Heart left ventricle (tissue), 16 donors: ENCODE data around the gene AKAP13. TPM values are rescaled to one million over a fixed set of nuclear protein-coding genes. Genes with fewer than 3 reads are reported as not detected.
"Not testable (repeated sequence)": the region's sequence is repeated elsewhere in the genome, so short reads cannot be mapped to it uniquely, and the experiment has no call there.

Experiments used
- ATAC-seq, 4 donors: fragments of 200-7000 bp; cut with Tn5 transposase; one replicate each; pipeline ENCODE4 v1.9.1; 2020 to 2022; ENCODE audit warnings: moderate library complexity in 4 of 4, mild to moderate bottlenecking in 3 of 4, moderate number of reproducible peaks in 1 of 4
- DNase-seq, 5 donors: peaks; one replicate each; pipeline ENCODE4 v3.0.0-alpha.2; 2020
- H3K27ac ChIP-seq, 12 donors: fragments of 200-600 bp; sonication (generic) in 4 of 12; one replicate each; pipeline versions ENCODE4 v1.5.0 to v1.8.0; 2016 to 2022; ENCODE audit warnings: mild to moderate bottlenecking in 2 of 12
- H3K27me3 ChIP-seq, 9 donors: fragments of 200-600 bp; sonication (generic) in 2 of 9; one replicate each; pipeline versions ENCODE4 v1.5.1 to v1.8.0; 2016 to 2022; ENCODE audit warnings: mild to moderate bottlenecking in 3 of 9
- H3K36me3 ChIP-seq, 9 donors: fragments of 200-600 bp; sonication (generic) in 2 of 9; one replicate each; pipeline versions ENCODE4 v1.5.0 to v1.8.0; 2018 to 2022; ENCODE audit warnings: mild to moderate bottlenecking in 2 of 9
- H3K4me1 ChIP-seq, 12 donors: fragments of 200-600 bp; sonication (generic) in 4 of 12; one replicate each; pipeline versions ENCODE4 v1.5.0 to v1.8.0; 2016 to 2022; ENCODE audit warnings: mild to moderate bottlenecking in 3 of 12
- H3K4me3 ChIP-seq, 12 donors: fragments of 200-600 bp; sonication (generic) in 4 of 12; one replicate each; pipeline versions ENCODE4 v1.5.0 to v1.8.0; 2017 to 2022; ENCODE audit warnings: mild to moderate bottlenecking in 9 of 12, moderate library complexity in 4 of 12
- H3K9me3 ChIP-seq, 12 donors: fragments of 200-600 bp; sonication (generic) in 4 of 12; one replicate each; pipeline versions ENCODE4 v1.5.0 to v1.8.0; 2016 to 2022; ENCODE audit warnings: mild to moderate bottlenecking in 1 of 12
- POLR2A ChIP-seq, 2 donors: fragments of 450-650 bp; IDR thresholded peaks; one replicate each; pipeline ENCODE4 v1.6.1; 2017; ENCODE audit warnings: antibody characterized with exemption in 2 of 2, mild to moderate bottlenecking in 2 of 2, moderate library complexity in 2 of 2
- WGBS, 4 donors: extraction: QIAGEN DNeasy Blood & Tissue Kit in 2 of 4; methylation state at CpG; one replicate each; pipeline versions ENCODE4 v1.1.5 to v1.1.7; 2013 to 2018; 5-methylcytosine and 5-hydroxymethylcytosine counted together
- intact Hi-C, 10 donors: fragments of 100-400 bp; cut with DNase I; formaldehyde crosslinking; loops; one replicate each; pipeline versions ENCODE4 v1.11.1 to v1.14.2; 2022
- polyA plus RNA-seq, 2 donors: library from polyadenylated mRNA; stranded (reverse); fragments of 200-250 nt; gene quantifications; one replicate each; pipeline ENCODE4 v1.2.3, GENCODE V29; 2013
- total RNA-seq, 9 donors: library from RNA; depleted of rRNA in 2 of 9; stranded (reverse); fragments of >200 nt in 2 of 9; fragmentation: NEBNext Ultra II Directional in 3 of 9; extraction: Animal tissue kit (Norgen Biotek cat#: 25700) in 3 of 9; gene quantifications; one replicate each; pipeline versions ENCODE4 v1.1.0 to v1.2.4, GENCODE V29; 2016 to 2023
- TF ChIP-seq, protein P1 (sequence below), 12 donors: fragments of 200-600 bp; sonication (generic) in 4 of 12; IDR thresholded peaks; one replicate each; pipeline versions ENCODE4 v1.5.0 to v1.8.0; 2018 to 2022; ENCODE audit warnings: antibody characterized with exemption in 12 of 12, mild to moderate bottlenecking in 5 of 12
- donor health status: ischemic (EF 13 %, LVEDD 7.1; RV severe dilation, severe dysfunction).
- donor health status: healthy with polysubstance abuse.
- donor health status: DM: no; HTN: yes; CAD: no.
- donor health status: DM: no; HTN: no; CAD: no.
- donor health status: ischemic (EF 25% LVEDD 6.9; RV normal size, moderate dysfunction).
- donor health status: ischemic (EF 25% LVEDD 5.7; RV mildly dilated, moderate dysfunction).
- donor health status: healthy.
- donor health status: DM: yes; HTN: yes; CAD: no.
- donor health status: ischemic (EF 35%, LVEDD 5.7; RV mildly dilated, moderate dysfunction).
- donor health status: nonischemic (EF 11% LVEDD 7.7; RV severe dilation, severe dysfunction).
- donor health status: DM: yes; HTN: yes; CAD: no.
- donor health status: PGD.
- donor health status: ischemic (EF 29% LVEDD 5.4; RV normal size, mild dysfunction).
- donor health status: nonischemic (EF 23%, LVEDD 6.1; RV moderate dilation, normal function).

Gene AKAP13
- total and polyA plus RNA-seq, 11 donors, result 124 to 598 (median 340) TPM

- peak in 3 of 5 donors; percentile 37 to 60 (median 38) for DNase-seq
- H3K4me3 ChIP-seq, H3K9me3 ChIP-seq, intact Hi-C loops, H3K27me3 ChIP-seq, H3K36me3 ChIP-seq: not testable (repeated sequence)
- 57 to 84% (median 75%) methylated on average over 1 of the region's 1 CpG for WGBS, 4 donors
- peak; percentile 71 to 87 (median 80) for ATAC-seq
- Histone ChIP-seq H3K4me1 (peaks cover 0 to 32% (median 10%) of the 10 kb centered on the region in 12 donors), H3K27ac (peak overlapping the region; percentile 20 to 94 (median 82))
Measured at GRCh38 chr15:85346462-85347084, 33.8 kb upstream of the AKAP13 start.

- H3K36me3 ChIP-seq, H3K27me3 ChIP-seq, H3K9me3 ChIP-seq, DNase-seq, intact Hi-C loops, H3K4me3 ChIP-seq: not testable (repeated sequence)
- Histone ChIP-seq H3K4me1 (peaks cover 0 to 32% (median 10%) of the 10 kb centered on the region in 12 donors), H3K27ac (peak overlapping the region; percentile 23 to 94 (median 82))
- peak in 1 of 4 donors; percentile 2 for ATAC-seq
- 77 to 89% (median 83%) methylated on average over 5 of the region's 5 CpGs for WGBS, 4 donors
Measured at GRCh38 chr15:85347264-85348047, 32.9 kb upstream of the AKAP13 start.

- ATAC-seq, result peak in 3 of 4 donors; percentile 22 to 39 (median 29)
- DNase-seq, H3K27me3 ChIP-seq, H3K4me3 ChIP-seq, H3K9me3 ChIP-seq, intact Hi-C loops, H3K36me3 ChIP-seq: not testable (repeated sequence)
- WGBS, 4 donors, result 55 to 65% (median 57%) methylated on average over 8 of the region's 8 CpGs
- Histone ChIP-seq H3K4me1 (peaks cover 0 to 36% (median 10%) of the 10 kb centered on the region in 12 donors), H3K27ac (peak overlapping the region; percentile 23 to 94 (median 82))
Measured at GRCh38 chr15:85348048-85348766, 32.2 kb upstream of the AKAP13 start.

DNA sequence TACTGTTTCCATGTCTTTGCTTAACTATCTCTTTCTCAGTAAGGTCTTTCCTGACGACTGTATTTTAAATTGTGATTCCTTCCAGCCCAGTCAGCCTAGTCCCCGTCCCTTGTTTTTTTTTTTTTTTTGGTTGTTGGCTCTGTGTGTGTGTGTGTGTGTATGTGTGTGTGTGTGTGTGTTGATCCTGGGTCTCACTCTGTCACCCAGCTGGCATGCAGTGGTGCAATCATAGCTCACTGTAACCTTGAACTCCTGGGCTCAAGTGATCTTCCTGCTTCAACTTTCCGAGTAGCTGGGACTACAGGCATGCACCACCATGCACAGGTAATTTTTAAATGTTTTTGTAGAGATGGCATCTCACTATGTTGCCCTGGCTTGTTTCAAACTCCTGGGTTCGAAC, 31.3 kb upstream of the AKAP13 start:
- H3K4me1 ChIP-seq, result peaks cover 0 to 36% (median 7%) of the 10 kb centered on the region in 12 donors
- ATAC-seq (peak; percentile 29 to 62 (median 48)), DNase-seq (peak in 4 of 5 donors; percentile 58 to 80 (median 70))
- H3K36me3 ChIP-seq, intact Hi-C loops, H3K9me3 ChIP-seq, H3K27me3 ChIP-seq: not testable (repeated sequence)
- 45 to 66% (median 52%) methylated on average over 4 of the region's 4 CpGs for WGBS, 4 donors
- peak overlapping the region in 7 of 12 donors; percentile 28 to 57 (median 37) for H3K4me3 ChIP-seq
- peak overlapping the region; percentile 31 to 94 (median 82) for H3K27ac ChIP-seq

DNA sequence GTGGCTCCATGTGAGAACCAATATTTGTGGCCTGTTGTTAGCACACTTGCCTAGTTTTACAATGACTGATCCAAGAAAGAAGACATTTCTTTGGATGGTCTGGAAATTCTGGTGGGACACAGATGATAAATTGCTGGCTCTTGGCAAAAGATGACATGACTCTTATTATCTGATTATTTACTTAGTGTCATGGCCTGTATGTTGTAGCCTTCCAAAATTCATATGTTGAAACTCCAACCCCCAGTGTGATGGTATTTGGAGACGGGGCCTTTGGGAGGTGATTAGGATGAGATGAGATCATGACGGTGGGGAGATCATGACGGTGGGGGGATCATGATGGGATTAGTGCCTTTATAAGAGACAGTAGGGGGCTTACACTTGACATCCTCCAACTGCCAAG, 30.0 kb upstream of the AKAP13 start:
- Histone ChIP-seq H3K4me3 (peak overlapping the region in 7 of 12 donors; percentile 28 to 57 (median 37)), H3K36me3 (peaks cover 0 to under 1% (median 0%) of the 10 kb centered on the region in 9 donors), H3K9me3 (no peaks in the 10 kb centered on the region), H3K27me3 (no peaks in the 10 kb centered on the region), H3K4me1 (peaks cover 0 to 34% (median 14%) of the 10 kb centered on the region in 12 donors), H3K27ac (peak overlapping the region in 11 of 12 donors; percentile 31 to 94 (median 81))
- DNase-seq (no peak), ATAC-seq (no peak)
- TF ChIP-seq, protein P1, sequence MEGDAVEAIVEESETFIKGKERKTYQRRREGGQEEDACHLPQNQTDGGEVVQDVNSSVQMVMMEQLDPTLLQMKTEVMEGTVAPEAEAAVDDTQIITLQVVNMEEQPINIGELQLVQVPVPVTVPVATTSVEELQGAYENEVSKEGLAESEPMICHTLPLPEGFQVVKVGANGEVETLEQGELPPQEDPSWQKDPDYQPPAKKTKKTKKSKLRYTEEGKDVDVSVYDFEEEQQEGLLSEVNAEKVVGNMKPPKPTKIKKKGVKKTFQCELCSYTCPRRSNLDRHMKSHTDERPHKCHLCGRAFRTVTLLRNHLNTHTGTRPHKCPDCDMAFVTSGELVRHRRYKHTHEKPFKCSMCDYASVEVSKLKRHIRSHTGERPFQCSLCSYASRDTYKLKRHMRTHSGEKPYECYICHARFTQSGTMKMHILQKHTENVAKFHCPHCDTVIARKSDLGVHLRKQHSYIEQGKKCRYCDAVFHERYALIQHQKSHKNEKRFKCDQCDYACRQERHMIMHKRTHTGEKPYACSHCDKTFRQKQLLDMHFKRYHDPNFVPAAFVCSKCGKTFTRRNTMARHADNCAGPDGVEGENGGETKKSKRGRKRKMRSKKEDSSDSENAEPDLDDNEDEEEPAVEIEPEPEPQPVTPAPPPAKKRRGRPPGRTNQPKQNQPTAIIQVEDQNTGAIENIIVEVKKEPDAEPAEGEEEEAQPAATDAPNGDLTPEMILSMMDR (IDR thresholded peaks at IDR 0.05), result no peak
- no peak for TF ChIP-seq POLR2A (IDR thresholded peaks at IDR 0.05)
- WGBS, 4 donors, result 64 to 80% (median 75%) methylated on average over 3 of the region's 3 CpGs
- intact Hi-C loops, result no loop called here

GRCh38 chr15:85351501-85351900, 28.9 kb upstream of the AKAP13 start:
- WGBS, 4 donors, result 62 to 85% (median 71%) methylated on average over 8 of the region's 8 CpGs
- ATAC-seq, intact Hi-C loops, H3K27me3 ChIP-seq, H3K36me3 ChIP-seq, H3K9me3 ChIP-seq, DNase-seq: not testable (repeated sequence)
- Histone ChIP-seq H3K27ac (peak overlapping the region in 11 of 12 donors; percentile 25 to 94 (median 81)), H3K4me3 (peak overlapping the region in 7 of 12 donors; percentile 28 to 57 (median 35)), H3K4me1 (peaks cover 0 to 30% (median 15%) of the 10 kb centered on the region in 12 donors)
